Lower leg skin (tissue), 4 donors: Measurements from ENCODE around the gene VSTM4. TPM values are rescaled to one million over a fixed set of nuclear protein-coding genes. Genes with fewer than 3 reads are reported as not detected.

Experiments used
- DNase-seq, 2 donors: peaks; one replicate each; pipeline ENCODE4 v3.0.0-alpha.2; 2019; ENCODE audit warnings: low spot score in 2 of 2
- H3K4me3 ChIP-seq: fragments of 200-600 bp; sonication (generic); 2 replicates; pipeline ENCODE4 v1.5.1; 2017; ENCODE audit warnings: mild to moderate bottlenecking, low read depth; ENCODE audit not compliant: poor library complexity, severe bottlenecking
- CTCF ChIP-seq, 3 donors: fragments of 450-650 bp; IDR thresholded peaks; one replicate each; pipeline ENCODE4 v1.5.1; 2016; ENCODE audit warnings: antibody characterized with exemption in 3 of 3, mild to moderate bottlenecking in 3 of 3, moderate library complexity in 2 of 3
- POLR2A ChIP-seq, 2 donors: fragments of 450-650 bp; IDR thresholded peaks; one replicate each; pipeline ENCODE4 v1.6.1; 2016 to 2017; ENCODE audit warnings: antibody characterized with exemption in 2 of 2, mild to moderate bottlenecking in 1 of 2, moderate library complexity in 1 of 2
- WGBS, 2 donors: methylation state at CpG; one replicate each; pipeline ENCODE4 v1.1.5; 2018; 5-methylcytosine and 5-hydroxymethylcytosine counted together
- intact Hi-C: fragments of 100-400 bp; cut with DNase I; formaldehyde crosslinking; loops from one replicate; pipeline ENCODE4 v1.15.0; 2023; ENCODE audit warnings: low total_unique reads
- total RNA-seq, 4 donors: library from RNA; depleted of rRNA; stranded (reverse); fragments of >200 nt; gene quantifications; one replicate each; pipeline ENCODE4 v1.1.0, GENCODE V29; 2016

VSTM4 gene
- total RNA-seq, 4 donors from 2014 or later, result 1.1 to 5.0 (median 3.3) TPM

GRCh38 chr10:49007129-49007528 lies 108.2 kb downstream of the VSTM4 start:
- TF ChIP-seq POLR2A (IDR thresholded peaks at IDR 0.05) (no peak), CTCF (IDR thresholded peaks at IDR 0.05) (no peak)
- DNase-seq, result no peak
- intact Hi-C loops, result no loop called here
- WGBS, 2 donors, result 64 to 74% methylated on average over 5 of the region's 5 CpGs
- H3K4me3 ChIP-seq, result no peak overlapping the region

GRCh38 chr10:49005270-49005669 lies 110.1 kb downstream of the VSTM4 start:
- TF ChIP-seq CTCF (IDR thresholded peaks at IDR 0.05), result no peak
- no peak for TF ChIP-seq POLR2A (IDR thresholded peaks at IDR 0.05)
- H3K4me3 ChIP-seq, result no peak overlapping the region
- 70 to 74% methylated on average over 5 of the region's 5 CpGs for WGBS, 2 donors
- intact Hi-C loops, result no loop called here
- DNase-seq, result peak in 1 of 2 donors; percentile 55

GRCh38 chr10:49001870-49002672 lies 113.3 kb downstream of the VSTM4 start:
- TF ChIP-seq CTCF (IDR thresholded peaks at IDR 0.05) (no peak), POLR2A (IDR thresholded peaks at IDR 0.05) (no peak)
- intact Hi-C loops, result no loop called here
- no peak overlapping the region for H3K4me3 ChIP-seq
- 69 to 72% methylated on average over 13 to 17 of the region's 17 CpGs for WGBS, 2 donors
- no peak for DNase-seq

DNA sequence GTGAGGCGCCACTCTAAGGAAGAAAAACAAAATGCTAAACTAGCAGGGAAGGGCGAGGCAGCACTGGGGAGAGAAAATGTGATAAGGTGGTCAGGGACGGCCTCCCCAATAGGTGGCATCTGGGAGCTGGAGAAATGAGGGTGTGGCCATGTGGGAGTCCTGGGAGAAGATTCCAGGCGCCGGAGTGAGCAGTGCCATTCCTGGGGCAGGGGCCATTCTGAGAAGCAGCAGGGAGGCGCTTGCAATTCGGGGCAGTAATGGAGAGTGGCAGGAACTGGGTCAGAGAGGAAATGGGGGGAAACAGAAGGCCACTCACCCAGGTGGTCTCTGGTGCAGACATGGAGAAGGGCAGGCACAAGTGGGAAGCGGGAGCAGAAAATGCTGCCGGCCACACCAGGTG lies 113.9 kb downstream of the VSTM4 start:
- TF ChIP-seq CTCF (IDR thresholded peaks at IDR 0.05) (no peak), POLR2A (IDR thresholded peaks at IDR 0.05) (no peak)
- intact Hi-C loops, result no loop called here
- DNase-seq, result no peak
- no peak overlapping the region for H3K4me3 ChIP-seq
- 77% methylated on average over 9 of the region's 9 CpGs for WGBS, 2 donors

DNA sequence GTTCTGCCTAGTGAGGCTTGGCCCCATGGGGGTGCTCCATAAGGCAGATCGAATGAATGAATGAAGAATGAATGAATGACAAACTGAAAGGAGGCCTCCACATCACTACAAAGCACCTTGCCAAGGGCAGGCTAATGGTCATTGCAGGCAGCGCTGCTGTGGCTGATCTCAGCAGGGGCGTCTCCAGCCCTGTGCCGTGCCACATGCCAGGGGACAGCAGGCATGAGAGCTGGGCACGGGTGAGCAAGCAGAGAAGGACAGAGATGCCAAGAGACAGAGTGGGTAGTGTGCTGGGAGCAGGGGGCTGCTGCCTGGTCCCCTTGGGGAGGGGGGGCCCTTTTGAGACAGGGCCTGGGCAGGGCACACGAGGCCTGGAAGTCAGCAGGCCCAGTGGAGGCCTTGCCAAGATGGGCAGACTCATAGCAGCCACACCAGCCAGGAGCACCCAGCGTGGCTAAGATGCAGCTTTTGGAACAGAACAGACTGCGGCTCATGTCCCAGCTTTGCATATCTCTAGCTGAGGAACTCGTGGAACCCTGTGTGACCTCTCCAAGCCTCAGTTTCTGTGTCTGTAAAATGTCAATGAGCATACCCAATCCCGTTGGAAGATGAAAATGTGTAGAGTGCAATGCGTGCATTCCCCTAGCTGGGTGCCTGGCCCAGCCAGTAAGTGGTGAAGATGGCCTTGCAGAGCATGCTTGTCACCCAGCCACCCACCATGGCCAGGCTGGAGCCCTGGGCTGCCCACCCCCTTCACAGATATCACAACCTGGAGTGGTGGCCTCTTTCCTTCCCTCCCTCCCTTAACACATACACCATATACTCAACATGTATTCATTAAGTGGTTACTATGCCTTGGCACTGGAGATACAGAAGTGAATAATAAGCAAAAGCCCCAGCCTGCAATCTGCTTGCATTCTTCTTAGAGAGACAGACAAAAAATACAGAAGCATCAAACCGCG lies 114.6 kb downstream of the VSTM4 start:
- intact Hi-C loops, result no loop called here
- H3K4me3 ChIP-seq, result no peak overlapping the region
- DNase-seq, result no peak
- WGBS, 2 donors, result 87 to 92% methylated on average over 13 of the region's 13 CpGs
- TF ChIP-seq CTCF (IDR thresholded peaks at IDR 0.05) (no peak), POLR2A (IDR thresholded peaks at IDR 0.05) (no peak)
